Glomerular visceral epithelial cell (primary cell): Measurements from ENCODE around the gene CASKIN2.

Experiments used
- DNase-seq: peaks from one replicate; pipeline ENCODE4 v3.0.0-alpha.2; 2016; ENCODE audit errors: extremely low spot score

The CASKIN2 gene

GRCh38 chr17:75546181-75546580 is 30.8 kb upstream of the CASKIN2 start:
- no peak for DNase-seq

- DNase-seq, result no peak
These were observed 28.9 kb upstream of the CASKIN2 start for GRCh38 chr17:75544250-75544649.

- DNase-seq, result no peak
These were observed 27.5 kb upstream of the CASKIN2 start for GRCh38 chr17:75542728-75543336.

DNA sequence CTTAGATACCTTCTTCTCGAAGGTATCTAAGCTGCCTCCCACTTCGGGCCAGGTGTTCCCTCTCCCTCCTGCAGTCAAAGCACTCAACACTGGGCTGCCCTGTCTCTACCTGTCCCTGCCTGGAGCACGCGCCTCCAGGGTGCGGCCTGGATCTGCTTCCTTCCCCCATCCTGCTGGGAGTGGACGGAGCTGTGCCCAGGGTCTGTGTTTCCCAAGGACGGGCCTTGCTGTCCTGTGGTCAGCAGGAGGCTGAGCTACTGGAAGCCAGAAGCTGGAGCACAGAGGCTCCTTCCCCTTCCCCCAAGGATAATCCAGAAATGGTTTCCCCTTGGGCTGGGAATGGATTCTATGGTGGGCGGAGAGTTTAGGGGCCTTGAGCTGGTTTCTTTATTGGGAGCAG is 26.9 kb upstream of the CASKIN2 start:
- DNase-seq, result no peak

- DNase-seq, result no peak
These were observed 25.7 kb upstream of the CASKIN2 start for GRCh38 chr17:75540923-75541503.

GRCh38 chr17:75539967-75540729 is 24.8 kb upstream of the CASKIN2 start:
- DNase-seq, result no peak

DNA sequence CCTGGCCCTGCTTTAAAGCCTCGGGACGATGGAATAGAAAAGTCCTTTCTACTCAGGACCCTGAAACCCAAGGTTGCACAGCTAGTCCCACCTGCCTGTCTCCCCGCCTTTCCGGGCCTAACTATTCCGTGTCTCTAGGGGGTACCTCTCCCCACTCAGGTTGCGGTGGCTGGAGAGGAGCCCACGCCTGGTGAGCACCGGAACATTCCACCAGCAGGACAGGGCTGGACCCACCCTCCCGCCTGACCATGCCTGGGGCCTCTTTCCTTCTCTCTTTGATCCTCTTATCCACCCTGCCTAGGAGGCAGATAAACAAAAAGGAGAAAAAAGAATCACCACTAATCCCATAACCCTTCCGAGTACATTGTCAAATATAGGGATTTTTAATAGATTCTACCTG is 21.0 kb upstream of the CASKIN2 start:
- no peak for DNase-seq

GRCh38 chr17:75535871-75536270 is 20.5 kb upstream of the CASKIN2 start:
- no peak for DNase-seq

GRCh38 chr17:75535119-75535537 is 19.8 kb upstream of the CASKIN2 start:
- no peak for DNase-seq

DNA sequence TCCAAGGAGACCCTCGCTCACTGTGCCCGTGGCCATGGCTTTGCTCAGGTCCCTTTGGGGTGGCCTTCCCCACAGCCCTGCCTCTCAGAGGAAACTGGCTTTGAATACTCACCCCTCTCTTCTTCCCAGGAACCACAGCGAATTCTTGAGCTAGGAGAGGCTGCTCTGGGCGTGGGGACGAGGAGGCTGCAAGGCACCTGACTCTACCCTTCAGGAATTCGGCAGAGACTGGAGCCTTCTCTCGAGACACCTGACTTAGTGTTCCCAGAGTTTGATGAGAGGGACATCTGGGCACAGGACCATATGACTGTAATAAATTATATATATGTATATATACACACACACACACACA is 16.4 kb upstream of the CASKIN2 start:
- DNase-seq, result no peak

DNA sequence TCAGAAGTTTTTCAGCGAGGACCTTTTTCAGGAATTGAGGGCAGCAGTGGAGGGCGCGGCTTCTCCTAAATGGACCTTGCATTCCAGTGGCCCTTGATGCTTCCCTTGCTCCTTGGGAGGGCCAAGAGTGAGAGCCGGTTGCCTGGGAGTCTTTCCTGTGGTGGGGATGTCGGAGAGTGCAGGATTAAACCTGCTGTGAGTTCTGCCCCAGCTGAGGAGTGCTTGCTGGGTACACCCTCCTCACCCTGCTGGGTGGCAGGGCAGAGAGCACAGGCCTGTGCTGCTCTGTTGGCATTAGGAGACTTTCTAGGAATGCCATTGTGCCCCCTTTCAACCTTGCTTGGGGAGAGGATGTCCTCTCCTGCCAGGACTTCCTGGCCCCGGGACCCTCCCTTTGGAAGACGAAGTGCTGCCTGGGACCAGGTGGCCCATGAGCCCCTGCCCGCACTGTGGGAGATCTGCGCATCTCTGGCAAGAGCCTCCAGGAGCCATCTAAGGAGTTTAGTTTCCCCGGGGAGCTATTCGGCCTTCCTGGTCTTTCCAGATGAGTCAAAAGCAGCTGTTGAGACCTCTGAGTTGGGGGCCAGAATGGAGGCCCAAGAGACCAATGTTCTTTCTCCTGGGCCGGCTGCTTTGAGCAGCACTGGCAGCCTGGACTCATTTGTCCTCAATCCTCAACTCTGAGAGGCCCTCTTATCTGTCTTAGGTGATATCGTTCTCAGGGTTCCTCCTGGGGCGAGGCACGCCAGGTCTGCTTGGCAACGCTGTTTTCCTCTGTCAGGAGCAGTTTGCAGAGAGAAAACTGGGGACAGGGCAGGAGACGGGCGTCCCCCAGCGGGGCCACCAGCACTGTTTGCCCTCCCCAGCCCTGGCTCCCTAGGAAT is 15.7 kb upstream of the CASKIN2 start:
- DNase-seq, result no peak

GRCh38 chr17:75526555-75527270 is 11.4 kb upstream of the CASKIN2 start:
- DNase-seq, result no peak

- no peak for DNase-seq
These were observed 10.6 kb upstream of the CASKIN2 start for GRCh38 chr17:75525806-75526554.

DNA sequence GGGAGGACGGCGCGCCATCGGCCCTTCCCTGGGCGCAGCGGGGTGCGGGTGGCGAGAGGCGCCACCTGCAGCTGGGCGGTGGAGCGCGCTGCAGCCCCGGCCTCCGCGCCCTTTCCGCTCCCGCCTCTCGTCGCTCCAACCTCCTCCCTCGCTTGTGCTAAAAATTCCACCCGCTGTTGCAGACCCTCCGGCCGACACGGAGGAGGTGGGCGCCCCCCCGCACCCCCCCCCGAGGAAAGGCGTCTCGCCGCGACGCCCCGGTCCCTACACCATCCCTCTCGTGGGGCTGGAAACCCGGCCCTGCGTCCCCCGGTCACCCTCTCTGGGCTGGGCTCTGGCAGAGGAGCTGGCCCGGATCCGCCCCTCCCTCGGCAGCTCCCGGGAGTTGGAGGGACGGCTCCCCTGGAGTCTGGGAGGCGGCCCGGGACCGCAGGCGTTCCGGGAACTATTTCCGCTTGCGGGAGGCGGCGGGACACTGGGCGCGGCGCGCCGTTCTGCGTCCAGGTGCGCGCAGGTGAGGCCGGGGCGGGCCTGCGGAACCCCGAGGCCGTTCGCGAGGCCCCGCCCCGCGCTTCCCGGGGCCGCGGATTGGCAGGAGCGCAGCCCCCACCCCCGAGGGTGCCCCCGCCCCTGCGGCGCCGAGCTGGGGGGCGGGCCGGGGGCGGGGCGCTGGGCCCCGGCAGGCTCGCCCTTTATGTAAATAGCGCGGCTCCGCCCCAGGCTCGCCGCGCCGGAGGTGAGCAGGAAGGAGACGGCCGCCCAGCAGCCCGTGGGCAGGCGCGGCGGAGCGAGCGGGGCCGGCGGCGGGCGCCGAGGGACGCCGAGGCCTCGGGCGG is 9.9 kb upstream of the CASKIN2 start, which contains the start of gene LLGL2:
Gene LLGL2 (plus strand): TSS at position 728 of the 836 bp plus-strand sequence. CDS start 17,730 bp downstream, outside the sequence.
- DNase-seq, result peak; percentile 90

DNA sequence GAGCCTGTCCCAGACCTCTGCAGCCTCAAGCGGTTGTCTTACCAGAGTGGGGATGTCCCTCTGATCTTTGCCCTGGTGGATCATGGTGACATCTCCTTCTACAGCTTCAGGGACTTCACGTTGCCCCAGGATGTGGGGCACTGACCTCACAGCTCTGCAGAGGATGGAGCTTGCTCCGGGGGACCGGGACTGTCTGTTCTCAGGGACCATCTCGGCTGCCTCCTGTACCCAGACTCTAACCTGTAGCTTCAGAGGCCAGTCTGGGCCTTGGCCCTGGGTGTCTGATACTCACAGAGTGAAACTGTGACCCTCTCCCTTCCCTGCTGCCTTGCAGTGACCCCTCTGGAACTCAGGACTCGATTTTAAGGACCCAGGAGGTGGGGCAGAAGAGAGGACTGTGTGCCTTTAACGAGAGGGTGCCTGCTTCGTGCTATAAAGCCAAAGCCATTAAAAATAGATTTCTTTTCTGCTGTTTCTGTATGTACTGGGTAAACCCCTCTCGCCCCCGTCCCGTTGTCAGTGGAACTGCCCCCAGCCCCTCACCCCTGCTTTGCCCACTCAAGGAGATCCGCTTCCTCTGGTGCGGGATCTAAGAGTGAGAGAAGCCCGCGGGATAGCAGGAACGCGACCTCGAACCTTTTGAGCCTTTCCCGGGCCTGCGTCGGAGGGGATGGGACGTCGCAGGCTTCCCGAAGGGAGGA is 9.1 kb upstream of the CASKIN2 start:
- no peak for DNase-seq

DNA sequence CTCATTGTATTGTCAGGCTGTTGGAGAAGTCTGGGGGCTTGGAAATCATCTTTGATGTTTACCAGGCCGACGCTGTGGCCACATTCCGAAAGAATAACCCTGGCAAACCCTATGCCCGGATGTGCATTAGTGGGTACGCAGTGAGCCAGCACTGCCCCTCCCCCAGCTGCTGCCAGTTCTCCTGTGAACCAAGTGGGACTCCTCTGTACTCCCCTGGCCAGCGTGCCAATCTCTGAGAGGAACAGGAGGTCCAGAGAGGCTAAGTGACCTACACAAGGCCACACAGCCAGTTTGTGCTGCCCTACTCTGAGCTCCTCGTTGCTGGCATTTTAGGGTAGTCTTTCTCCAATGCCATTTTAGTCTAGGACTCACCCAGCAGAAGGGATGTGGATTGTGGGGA is 8.3 kb upstream of the CASKIN2 start:
- no peak for DNase-seq

GRCh38 chr17:75521951-75522727 is 6.8 kb upstream of the CASKIN2 start:
- DNase-seq, result no peak

GRCh38 chr17:75521290-75521689 is 6.0 kb upstream of the CASKIN2 start:
- DNase-seq, result no peak
